PC-3 (cell line): ENCODE data around the gene ACTR2. TPM values are rescaled to one million over a fixed set of nuclear protein-coding genes. Genes with fewer than 3 reads are reported as not detected.

ENCODE experiments used
- ATAC-seq: fragments of 200-7000 bp; cut with Tn5 transposase; 2 replicates; pipeline ENCODE4 v1.9.1; 2020; ENCODE audit warnings: mild to moderate bottlenecking, moderate library complexity
- BruUV-seq: library from RNA; stranded (reverse); fragments of 400-500 nt; replicated peaks from 2 replicates; lab custom pipeline; 2021; lab: Mats Ljungman, UMichigan
- CTCF ChIA-PET: fragments of 300-600 bp; sonication (Branson Sonifier 250); formaldehyde crosslinking; loops from one replicate; lab custom pipeline; 2022; ENCODE audit warnings: antibody characterized with exemption; lab: Charles Lee
- POLR2A ChIA-PET: fragments of 300-600 bp; sonication (Branson Sonifier 250); formaldehyde crosslinking; loops from one replicate; lab custom pipeline; 2022; ENCODE audit warnings: antibody characterized with exemption; ENCODE audit not compliant: unreplicated experiment; lab: Charles Lee
- DNase-seq: peaks from one replicate; pipeline ENCODE4 v3.0.0-alpha.2; 2015
- H2AFZ ChIP-seq: fragments of 300-600 bp; sonication (generic); 2 replicates; pipeline ENCODE4 v1.6.0; 2016; ENCODE audit warnings: antibody characterized with exemption, low read length
- H3F3A ChIP-seq: fragments of 300-600 bp; sonication (generic); one replicate; pipeline ENCODE4 v1.6.0; 2017; ENCODE audit warnings: antibody characterized with exemption, low read length, control low read depth, mild to moderate bottlenecking; ENCODE audit not compliant: unreplicated experiment
- H3K27ac ChIP-seq: fragments of 300-600 bp; sonication (generic); 2 replicates; pipeline ENCODE4 v1.5.1; 2016; ENCODE audit warnings: mild to moderate bottlenecking, low read length
- H3K27me3 ChIP-seq: fragments of 300-600 bp; sonication (generic); 2 replicates; pipeline ENCODE4 v1.6.1; 2016; ENCODE audit warnings: low read length, mixed read lengths
- H3K36me3 ChIP-seq: fragments of 300-600 bp; sonication (generic); 2 replicates; pipeline ENCODE4 v1.6.1; 2016; ENCODE audit warnings: low read depth, mixed run types, low read length, mixed read lengths
- H3K4me1 ChIP-seq: fragments of 300-600 bp; sonication (generic); 2 replicates; pipeline ENCODE4 v1.5.1; 2016; ENCODE audit warnings: low read length; ENCODE audit not compliant: insufficient read depth
- H3K4me2 ChIP-seq: fragments of 300-600 bp; sonication (generic); 2 replicates; pipeline ENCODE4 v1.6.0; 2016; ENCODE audit warnings: low read length
- H3K4me3 ChIP-seq: fragments of 300-600 bp; sonication (generic); 2 replicates; pipeline ENCODE4 v1.5.1; 2016; ENCODE audit warnings: mild to moderate bottlenecking, low read length, mixed read lengths
- H3K79me2 ChIP-seq: fragments of 300-600 bp; sonication (generic); 2 replicates; pipeline ENCODE4 v1.6.1; 2017; ENCODE audit warnings: low read length, mixed read lengths
- H3K9ac ChIP-seq: fragments of 300-600 bp; sonication (generic); 2 replicates; pipeline ENCODE4 v1.6.0; 2016; ENCODE audit warnings: mild to moderate bottlenecking, low read length
- H3K9me2 ChIP-seq: fragments of 300-600 bp; sonication (generic); replicated peaks from 2 replicates; pipeline ENCODE4 v1.6.1; 2016; ENCODE audit warnings: mixed run types, low read length, mixed read lengths
- H3K9me3 ChIP-seq: fragments of 300-600 bp; sonication (generic); 2 replicates; pipeline ENCODE4 v1.6.1; 2016; ENCODE audit warnings: low read length, mixed read lengths
- H4K20me1 ChIP-seq: fragments of 300-600 bp; sonication (generic); 2 replicates; pipeline ENCODE4 v1.6.1; 2016; ENCODE audit warnings: low read length, mixed read lengths
- EZH2 ChIP-seq: fragments of 300-600 bp; sonication (generic); IDR thresholded peaks from one replicate; pipeline ENCODE4 v1.6.1; 2017; ENCODE audit warnings: antibody characterized with exemption, mild to moderate bottlenecking, low read length; ENCODE audit not compliant: unreplicated experiment
- EZH2phosphoT487 ChIP-seq: fragments of 300-600 bp; sonication (generic); IDR thresholded peaks from 2 replicates; pipeline ENCODE4 v1.6.1; 2018; ENCODE audit warnings: mild to moderate bottlenecking, antibody characterized with exemption, low read length, borderline replicate concordance
- intact Hi-C: fragments of 100-400 bp; cut with micrococcal nuclease; formaldehyde crosslinking; loops from 2 replicates; pipeline ENCODE4 v1.9.0; 2023
- total RNA-seq: library from RNA; depleted of rRNA; stranded (reverse); fragments of >200 nt; gene quantifications from 2 replicates; pipeline ENCODE4 v1.2.3, GENCODE V29; 2014
- TF ChIP-seq, protein P1 (sequence below): fragments of 300-600 bp; sonication (generic); conservative IDR thresholded peaks from 2 replicates; pipeline ENCODE4 v1.5.1; 2017; ENCODE audit warnings: antibody characterized with exemption, low read depth, mild to moderate bottlenecking, low read length

The ACTR2 gene
- total RNA-seq, 1 experiment from 2014 or later: 56.7 TPM

DNA sequence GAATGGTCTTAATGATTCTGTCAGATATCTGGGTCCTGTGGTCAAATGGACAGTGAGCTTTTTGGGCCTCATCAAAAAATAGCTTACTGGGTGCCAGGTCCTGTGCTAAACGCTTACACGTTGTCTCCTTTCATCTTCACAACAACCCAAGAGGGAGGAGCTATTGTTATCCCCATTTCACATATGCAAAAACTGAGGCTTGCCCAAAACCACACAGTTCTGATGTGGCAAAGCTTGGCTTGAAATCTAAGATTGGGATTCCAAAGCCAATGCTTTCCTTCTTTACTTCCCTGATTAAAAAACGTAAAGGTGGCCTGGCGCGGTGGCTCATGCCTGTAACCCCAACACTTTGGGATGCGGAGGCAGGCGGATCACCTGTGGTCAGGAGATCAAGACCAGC, 69.3 kb downstream of the ACTR2 start:
- ChIA-PET CTCF (no interaction called here), POLR2A (no interaction called here)
- BruUV-seq: no TSS peak

DNA sequence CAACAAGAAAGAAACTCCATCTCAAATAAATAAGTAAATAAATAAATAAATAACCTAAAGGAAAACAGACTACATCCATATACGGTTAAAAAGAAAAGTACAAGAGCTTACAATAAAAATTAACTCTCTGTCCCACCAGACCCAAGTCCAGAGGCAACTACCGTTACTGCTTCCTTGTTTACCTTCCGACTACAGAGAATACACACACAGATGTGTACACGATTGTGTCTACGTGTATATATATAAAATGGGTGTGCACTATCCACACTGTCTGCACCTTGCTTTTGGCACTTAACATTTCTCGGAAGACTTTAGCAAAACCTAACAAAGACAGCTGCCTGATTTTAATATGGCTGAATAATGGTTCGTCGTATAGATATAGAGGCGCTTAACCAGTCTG, 69.9 kb downstream of the ACTR2 start:
- no peaks in the 10 kb centered on the region for H3K9me2 ChIP-seq
- H2AFZ ChIP-seq: no peak overlapping the region
- H3F3A ChIP-seq: peaks cover 7% of the 10 kb centered on the region
- H3K27ac ChIP-seq: no peak overlapping the region
- no peaks in the 10 kb centered on the region for H3K79me2 ChIP-seq
- no peak for TF ChIP-seq EZH2phosphoT487
- H3K4me1 ChIP-seq: peaks cover 37% of the 10 kb centered on the region
- no peaks in the 10 kb centered on the region for H3K27me3 ChIP-seq
- H3K4me3 ChIP-seq: no peak overlapping the region
- H3K36me3 ChIP-seq: no peaks in the 10 kb centered on the region
- H4K20me1 ChIP-seq: no peaks in the 10 kb centered on the region
- no peaks in the 10 kb centered on the region for H3K9me3 ChIP-seq
- ATAC-seq: no peak
- BruUV-seq: no TSS peak
- ChIA-PET POLR2A (no interaction called here), CTCF (no interaction called here)
- no peak overlapping the region for H3K4me2 ChIP-seq
- no peak overlapping the region for H3K9ac ChIP-seq
- intact Hi-C loops: no loop called here
- no peak for DNase-seq

More for the DNA sequence above, 69.3 kb downstream of the ACTR2 start:
- H3K36me3 ChIP-seq: no peaks in the 10 kb centered on the region
- peaks cover 7% of the 10 kb centered on the region for H3F3A ChIP-seq
- no peaks in the 10 kb centered on the region for H3K9me2 ChIP-seq
- no peaks in the 10 kb centered on the region for H4K20me1 ChIP-seq
- H3K9ac ChIP-seq: no peak overlapping the region
- peaks cover 31% of the 10 kb centered on the region for H3K4me1 ChIP-seq
- H3K4me3 ChIP-seq: no peak overlapping the region
- DNase-seq: no peak
- H2AFZ ChIP-seq: no peak overlapping the region
- no peak for ATAC-seq
- H3K27ac ChIP-seq: no peak overlapping the region
- no peak for TF ChIP-seq EZH2phosphoT487
- TF ChIP-seq, protein P1, sequence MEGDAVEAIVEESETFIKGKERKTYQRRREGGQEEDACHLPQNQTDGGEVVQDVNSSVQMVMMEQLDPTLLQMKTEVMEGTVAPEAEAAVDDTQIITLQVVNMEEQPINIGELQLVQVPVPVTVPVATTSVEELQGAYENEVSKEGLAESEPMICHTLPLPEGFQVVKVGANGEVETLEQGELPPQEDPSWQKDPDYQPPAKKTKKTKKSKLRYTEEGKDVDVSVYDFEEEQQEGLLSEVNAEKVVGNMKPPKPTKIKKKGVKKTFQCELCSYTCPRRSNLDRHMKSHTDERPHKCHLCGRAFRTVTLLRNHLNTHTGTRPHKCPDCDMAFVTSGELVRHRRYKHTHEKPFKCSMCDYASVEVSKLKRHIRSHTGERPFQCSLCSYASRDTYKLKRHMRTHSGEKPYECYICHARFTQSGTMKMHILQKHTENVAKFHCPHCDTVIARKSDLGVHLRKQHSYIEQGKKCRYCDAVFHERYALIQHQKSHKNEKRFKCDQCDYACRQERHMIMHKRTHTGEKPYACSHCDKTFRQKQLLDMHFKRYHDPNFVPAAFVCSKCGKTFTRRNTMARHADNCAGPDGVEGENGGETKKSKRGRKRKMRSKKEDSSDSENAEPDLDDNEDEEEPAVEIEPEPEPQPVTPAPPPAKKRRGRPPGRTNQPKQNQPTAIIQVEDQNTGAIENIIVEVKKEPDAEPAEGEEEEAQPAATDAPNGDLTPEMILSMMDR: no peak
- no peak for TF ChIP-seq EZH2
- H3K9me3 ChIP-seq: no peaks in the 10 kb centered on the region
- H3K27me3 ChIP-seq: no peaks in the 10 kb centered on the region
- no peak overlapping the region for H3K4me2 ChIP-seq
- intact Hi-C loops: no loop called here
- no peaks in the 10 kb centered on the region for H3K79me2 ChIP-seq

DNA sequence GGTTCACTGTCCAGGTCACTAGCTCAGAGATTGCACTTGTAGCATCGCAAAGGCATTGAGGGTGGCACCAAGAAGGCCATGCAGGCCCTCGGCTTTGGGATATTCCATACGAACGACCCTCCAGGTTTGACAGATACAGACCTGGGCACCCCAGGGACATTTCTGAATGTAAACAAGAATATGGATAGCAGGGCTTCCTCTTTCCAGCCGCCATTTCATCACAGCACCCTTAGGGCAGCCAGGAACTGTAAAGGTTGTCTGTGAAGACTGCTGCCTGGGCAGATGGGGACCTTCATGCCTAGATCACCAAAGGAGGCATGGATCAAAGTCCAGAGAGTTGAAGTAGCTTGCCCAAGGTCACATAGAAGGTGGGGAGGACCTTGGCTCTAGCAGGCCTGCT, 70.5 kb downstream of the ACTR2 start:
- CTCF ChIA-PET: no interaction called here

More for the DNA sequence above, 70.5 kb downstream of the ACTR2 start:
- Histone ChIP-seq H3K27ac (no peak overlapping the region), H4K20me1 (no peaks in the 10 kb centered on the region), H3K4me3 (no peak overlapping the region), H3K9ac (no peak overlapping the region), H3K27me3 (no peaks in the 10 kb centered on the region), H3K36me3 (no peaks in the 10 kb centered on the region), H3K4me1 (peaks cover 39% of the 10 kb centered on the region), H3K9me3 (no peaks in the 10 kb centered on the region), H3K4me2 (no peak overlapping the region), H3F3A (peaks cover 7% of the 10 kb centered on the region), H2AFZ (no peak overlapping the region), H3K9me2 (no peaks in the 10 kb centered on the region), H3K79me2 (no peaks in the 10 kb centered on the region)
- ATAC-seq: no peak
- BruUV-seq: no TSS peak
- intact Hi-C loops: no loop called here
- POLR2A ChIA-PET: no interaction called here
- DNase-seq: no peak
- TF ChIP-seq, protein P1: no peak
- TF ChIP-seq EZH2 (no peak), EZH2phosphoT487 (no peak)
